A549 (cell line): ENCODE data around the gene SUSD1.

ENCODE experiments used
- HDAC2 ChIP-seq: fragments of 200-600 bp; sonication (generic); IDR thresholded peaks from 2 replicates; pipeline ENCODE4 v1.6.1; 2016
- JUN ChIP-seq, 2 experiments: fragments of >200 bp; sonication (Bioruptor Twin); formaldehyde crosslinking; IDR thresholded peaks; 2 replicates in 1 of 2; 3 replicates in 1 of 2; pipeline ENCODE4 v1.6.1; 2016 to 2017
- POLR2A ChIP-seq: IDR thresholded peaks from 2 replicates; pipeline ENCODE4 v1.6.1; 2012; ENCODE audit warnings: mild to moderate bottlenecking, low read length
- ZFP36 ChIP-seq: fragments of 450-650 bp; IDR thresholded peaks from 2 replicates; pipeline ENCODE4 v1.6.1; 2014; ENCODE audit warnings: borderline replicate concordance; ENCODE audit not compliant: partially characterized antibody
- TF ChIP-seq, protein P1 (sequence below): fragments of >200 bp; sonication (Bioruptor Twin); formaldehyde crosslinking; IDR thresholded peaks from 3 replicates; pipeline ENCODE4 v1.5.1; 2016
- TF ChIP-seq, protein P2 (sequence below): IDR thresholded peaks from 2 replicates; pipeline ENCODE4 v1.6.1; 2012

DNA sequence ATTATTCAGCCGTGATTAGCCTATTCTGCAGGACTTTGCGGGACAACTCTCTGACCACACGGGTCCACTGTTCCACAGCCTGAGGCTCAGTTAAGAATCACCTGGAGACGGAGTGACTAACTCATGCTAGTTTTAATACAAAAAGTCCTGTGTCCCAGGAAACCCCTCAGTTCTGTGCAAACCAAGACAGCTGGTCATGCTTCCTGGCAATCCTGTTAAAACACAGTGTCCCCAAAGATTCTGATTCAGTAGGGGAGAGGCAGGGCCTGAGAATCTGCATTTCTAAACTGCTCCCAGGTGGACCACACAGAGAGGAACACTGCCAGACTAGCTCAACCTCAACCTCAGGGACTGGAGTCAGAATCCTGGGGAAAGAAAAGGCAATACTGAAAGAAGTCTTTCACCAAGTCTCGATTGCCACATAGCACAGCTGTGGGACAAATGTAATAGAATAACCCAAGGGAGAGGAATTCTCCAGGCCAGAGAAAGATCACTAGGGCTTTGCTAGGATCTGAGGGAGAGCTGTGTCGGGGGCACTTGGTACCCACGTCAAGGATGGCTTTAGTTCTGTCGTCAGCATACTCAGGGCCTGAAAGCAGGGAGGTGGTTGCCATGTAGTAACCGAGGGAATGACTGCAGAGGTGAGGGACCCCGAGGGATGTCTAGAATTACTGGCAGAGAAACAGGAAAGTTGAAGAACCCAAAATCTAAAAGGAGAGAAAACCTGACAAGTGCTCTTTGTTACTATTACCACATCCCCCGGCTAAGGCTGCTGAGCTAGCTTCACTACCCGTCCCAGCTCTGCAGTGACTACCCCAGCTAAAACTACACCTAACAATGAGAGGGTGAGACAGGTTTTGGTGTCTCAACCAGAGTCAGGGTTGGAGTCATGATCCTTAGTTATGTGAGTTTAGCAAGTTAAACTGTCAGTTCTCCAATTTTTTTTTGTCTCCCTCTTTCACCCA lies 8.6 kb downstream of the SUSD1 start:
- TF ChIP-seq, protein P1, sequence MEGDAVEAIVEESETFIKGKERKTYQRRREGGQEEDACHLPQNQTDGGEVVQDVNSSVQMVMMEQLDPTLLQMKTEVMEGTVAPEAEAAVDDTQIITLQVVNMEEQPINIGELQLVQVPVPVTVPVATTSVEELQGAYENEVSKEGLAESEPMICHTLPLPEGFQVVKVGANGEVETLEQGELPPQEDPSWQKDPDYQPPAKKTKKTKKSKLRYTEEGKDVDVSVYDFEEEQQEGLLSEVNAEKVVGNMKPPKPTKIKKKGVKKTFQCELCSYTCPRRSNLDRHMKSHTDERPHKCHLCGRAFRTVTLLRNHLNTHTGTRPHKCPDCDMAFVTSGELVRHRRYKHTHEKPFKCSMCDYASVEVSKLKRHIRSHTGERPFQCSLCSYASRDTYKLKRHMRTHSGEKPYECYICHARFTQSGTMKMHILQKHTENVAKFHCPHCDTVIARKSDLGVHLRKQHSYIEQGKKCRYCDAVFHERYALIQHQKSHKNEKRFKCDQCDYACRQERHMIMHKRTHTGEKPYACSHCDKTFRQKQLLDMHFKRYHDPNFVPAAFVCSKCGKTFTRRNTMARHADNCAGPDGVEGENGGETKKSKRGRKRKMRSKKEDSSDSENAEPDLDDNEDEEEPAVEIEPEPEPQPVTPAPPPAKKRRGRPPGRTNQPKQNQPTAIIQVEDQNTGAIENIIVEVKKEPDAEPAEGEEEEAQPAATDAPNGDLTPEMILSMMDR: 0 out of 3 replicates have a peak, but pooled peaks have one; percentile 18
- no peak for TF ChIP-seq HDAC2
- TF ChIP-seq, protein P2, sequence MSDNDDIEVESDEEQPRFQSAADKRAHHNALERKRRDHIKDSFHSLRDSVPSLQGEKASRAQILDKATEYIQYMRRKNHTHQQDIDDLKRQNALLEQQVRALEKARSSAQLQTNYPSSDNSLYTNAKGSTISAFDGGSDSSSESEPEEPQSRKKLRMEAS: no peak
- TF ChIP-seq ZFP36: no peak
- TF ChIP-seq POLR2A: no peak
- no peak for TF ChIP-seq JUN (IDR thresholded peaks at IDR 0.05)
